Gastrocnemius medialis (tissue), 4 donors: ENCODE data around the gene SANBR.
A peak's percentile ranks its signal among the peaks of the same experiment; 100 is the strongest.

Experiments
- CTCF ChIP-seq, 5 experiments: fragments of 450-650 bp in 3 of 5; fragments of 200-600 bp in 2 of 5; sonication (generic) in 2 of 5; IDR thresholded peaks in 4 of 5; conservative IDR thresholded peaks in 1 of 5; 1 replicate in 4 of 5; 2 replicates in 1 of 5; pipeline ENCODE4 v1.5.1; 2016 to 2019; ENCODE audit warnings: antibody characterized with exemption in 5 of 5, mild to moderate bottlenecking in 3 of 5, moderate library complexity in 3 of 5
- POLR2A ChIP-seq, 2 donors: fragments of 450-650 bp; IDR thresholded peaks; one replicate each; pipeline ENCODE4 v1.6.1; 2017; ENCODE audit warnings: antibody characterized with exemption in 2 of 2, mild to moderate bottlenecking in 2 of 2, moderate library complexity in 2 of 2

- peak in 2 of 5 experiments; percentile 8 to 37 for TF ChIP-seq CTCF (IDR thresholded peaks at IDR 0.05 in 4 of 5, conservative IDR thresholded peaks at IDR 0.05 in 1 of 5)
- TF ChIP-seq POLR2A (IDR thresholded peaks at IDR 0.05) = peak; percentile 71 to 80
These were observed at the start of gene SANBR for GRCh38 chr2:61065714-61066709.
